Upper lobe of right lung (tissue), 1 donor: ENCODE measurements around the gene ZSCAN2. TPM values are rescaled to one million over a fixed set of nuclear protein-coding genes. Genes with fewer than 3 reads are reported as not detected.

Experiments
- ATAC-seq: fragments of 200-7000 bp; cut with Tn5 transposase; one replicate; pipeline ENCODE4 v1.9.1; 2020; ENCODE audit warnings: mild to moderate bottlenecking, moderate library complexity
- DNase-seq: peaks from one replicate; pipeline ENCODE4 v3.0.0-alpha.2; 2020
- H3K27ac ChIP-seq: fragments of 200-600 bp; one replicate; pipeline ENCODE4 v1.8.0; 2022
- H3K27me3 ChIP-seq: fragments of 200-600 bp; one replicate; pipeline ENCODE4 v1.8.0; 2022; ENCODE audit warnings: mild to moderate bottlenecking
- H3K36me3 ChIP-seq: fragments of 200-600 bp; one replicate; pipeline ENCODE4 v1.8.0; 2022
- H3K4me1 ChIP-seq: fragments of 200-600 bp; one replicate; pipeline ENCODE4 v1.8.0; 2022
- H3K4me3 ChIP-seq: fragments of 200-600 bp; one replicate; pipeline ENCODE4 v1.8.0; 2022; ENCODE audit warnings: mild to moderate bottlenecking
- H3K9me3 ChIP-seq: fragments of 200-600 bp; one replicate; pipeline ENCODE4 v1.8.0; 2022
- intact Hi-C: fragments of 100-400 bp; cut with DNase I; formaldehyde crosslinking; loops from one replicate; pipeline ENCODE4 v1.11.0; 2022
- total RNA-seq: library from RNA; stranded (reverse); fragmentation: NEBNext Ultra II Directional; extraction: Animal tissue kit (Norgen Biotek cat#: 25700); gene quantifications from one replicate; pipeline ENCODE4 v1.2.1, GENCODE V29; 2021
- TF ChIP-seq, protein P1 (sequence below): fragments of 200-600 bp; IDR thresholded peaks from one replicate; pipeline ENCODE4 v1.8.0; 2022; ENCODE audit warnings: antibody characterized with exemption
- donor health status: DM: no; HTN: yes; CAD: no; lungs with severe emphysema.

ZSCAN2 gene
- total RNA-seq, 1 donor from 2014 or later: 5.8 TPM

DNA sequence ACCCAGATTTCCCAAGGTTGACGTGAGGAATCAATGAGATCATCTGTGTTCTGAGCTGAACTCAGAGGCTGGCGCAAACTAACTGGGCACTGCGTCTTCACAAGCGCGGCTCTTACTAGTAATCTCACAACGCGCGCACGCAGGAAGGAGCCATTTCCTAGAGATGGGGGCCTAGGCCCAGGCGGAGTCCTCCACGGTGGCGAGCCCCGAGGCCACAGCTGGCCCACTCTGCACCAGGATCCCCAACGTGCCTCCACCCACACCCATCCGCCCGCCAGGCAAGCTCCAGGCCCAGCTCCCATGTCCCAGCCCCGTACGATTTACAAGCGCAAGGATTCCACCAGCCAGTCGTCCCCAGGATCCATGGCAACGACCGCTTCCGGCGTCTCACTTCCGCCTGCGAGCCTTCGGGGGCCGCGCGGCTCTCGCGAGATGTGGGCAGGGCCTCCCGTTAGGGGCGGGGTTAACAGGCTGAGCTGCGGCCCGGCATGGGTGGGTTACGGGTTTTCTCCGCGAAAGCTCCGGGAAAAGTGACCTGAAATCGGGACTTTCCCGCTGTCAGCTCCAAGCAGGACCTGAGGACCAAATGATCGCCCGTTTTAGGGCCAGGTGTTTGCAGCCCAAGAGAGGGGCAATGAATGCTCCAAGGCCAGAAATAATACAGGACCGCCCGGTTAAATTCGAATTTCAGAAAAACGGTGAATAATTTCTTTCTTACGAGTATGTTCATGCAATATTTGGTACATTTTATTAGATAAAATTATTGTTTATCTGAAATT lies 53.3 kb downstream of the ZSCAN2 start, which contains the start of gene WDR73:
TSS of gene WDR73 (minus strand) at position 374 of the 779 bp plus-strand sequence. CDS start at position 365, 9 bp downstream.
- H3K9me3 ChIP-seq: no peaks in the 10 kb centered on the region
- TF ChIP-seq, protein P1, sequence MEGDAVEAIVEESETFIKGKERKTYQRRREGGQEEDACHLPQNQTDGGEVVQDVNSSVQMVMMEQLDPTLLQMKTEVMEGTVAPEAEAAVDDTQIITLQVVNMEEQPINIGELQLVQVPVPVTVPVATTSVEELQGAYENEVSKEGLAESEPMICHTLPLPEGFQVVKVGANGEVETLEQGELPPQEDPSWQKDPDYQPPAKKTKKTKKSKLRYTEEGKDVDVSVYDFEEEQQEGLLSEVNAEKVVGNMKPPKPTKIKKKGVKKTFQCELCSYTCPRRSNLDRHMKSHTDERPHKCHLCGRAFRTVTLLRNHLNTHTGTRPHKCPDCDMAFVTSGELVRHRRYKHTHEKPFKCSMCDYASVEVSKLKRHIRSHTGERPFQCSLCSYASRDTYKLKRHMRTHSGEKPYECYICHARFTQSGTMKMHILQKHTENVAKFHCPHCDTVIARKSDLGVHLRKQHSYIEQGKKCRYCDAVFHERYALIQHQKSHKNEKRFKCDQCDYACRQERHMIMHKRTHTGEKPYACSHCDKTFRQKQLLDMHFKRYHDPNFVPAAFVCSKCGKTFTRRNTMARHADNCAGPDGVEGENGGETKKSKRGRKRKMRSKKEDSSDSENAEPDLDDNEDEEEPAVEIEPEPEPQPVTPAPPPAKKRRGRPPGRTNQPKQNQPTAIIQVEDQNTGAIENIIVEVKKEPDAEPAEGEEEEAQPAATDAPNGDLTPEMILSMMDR: no peak
- H3K27ac ChIP-seq: peak within 1 kb of the TSS; percentile 92
- H3K36me3 ChIP-seq: peaks cover 39% of the 10 kb centered on the region
- intact Hi-C loops: no loop called here
- ATAC-seq (peak; percentile 90), DNase-seq (peak; percentile 98)
- H3K4me1 ChIP-seq: peaks cover 46% of the 10 kb centered on the region
- peak within 1 kb of the TSS; percentile 95 for H3K4me3 ChIP-seq
- H3K27me3 ChIP-seq: no peaks in the 10 kb centered on the region

DNA sequence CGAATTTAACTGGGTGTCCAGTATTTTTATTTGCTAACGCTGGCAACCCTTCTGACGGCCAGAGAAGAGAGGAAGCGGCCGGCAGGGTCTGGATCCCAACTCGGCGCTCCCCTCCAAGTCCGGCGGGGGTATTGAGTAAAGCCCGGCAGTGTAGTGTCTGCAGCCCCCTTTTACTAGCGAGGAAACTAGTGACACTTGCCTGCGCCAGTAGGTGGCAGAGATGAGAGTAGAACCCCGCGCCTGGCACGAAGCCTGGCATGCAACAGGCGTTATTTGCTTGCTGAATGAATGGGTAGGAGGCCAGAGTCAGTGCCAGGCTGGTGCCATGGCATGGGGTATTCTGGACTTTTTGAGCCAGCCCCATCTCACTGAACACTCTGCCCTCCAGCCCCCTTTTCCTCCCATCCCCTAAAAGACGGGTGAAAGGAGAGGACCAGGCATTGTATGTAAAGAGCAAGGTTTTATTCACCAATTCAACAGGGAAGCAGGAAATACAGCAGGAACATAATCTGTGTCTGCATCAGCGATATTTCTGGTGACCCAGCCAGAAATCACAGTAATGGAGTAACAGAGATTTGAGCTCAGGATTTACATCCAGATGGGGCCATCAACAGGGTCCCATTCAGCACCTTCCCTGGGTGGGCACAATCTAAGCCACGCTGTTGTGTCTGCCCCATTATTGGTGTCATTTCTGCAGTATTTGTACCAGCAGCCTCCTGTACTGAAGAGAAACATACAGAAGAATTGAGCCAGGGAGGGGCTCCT lies 54.1 kb downstream of the ZSCAN2 start:
- Histone ChIP-seq H3K27me3 (no peaks in the 10 kb centered on the region), H3K4me1 (peaks cover 40% of the 10 kb centered on the region), H3K36me3 (peaks cover 31% of the 10 kb centered on the region), H3K9me3 (no peaks in the 10 kb centered on the region), H3K4me3 (peak overlapping the region; percentile 95), H3K27ac (peak overlapping the region; percentile 92)
- peak; percentile 61 for ATAC-seq
- DNase-seq: peak; percentile 89
- TF ChIP-seq, protein P1: peak; percentile 64
- intact Hi-C loops: no loop called here

DNA sequence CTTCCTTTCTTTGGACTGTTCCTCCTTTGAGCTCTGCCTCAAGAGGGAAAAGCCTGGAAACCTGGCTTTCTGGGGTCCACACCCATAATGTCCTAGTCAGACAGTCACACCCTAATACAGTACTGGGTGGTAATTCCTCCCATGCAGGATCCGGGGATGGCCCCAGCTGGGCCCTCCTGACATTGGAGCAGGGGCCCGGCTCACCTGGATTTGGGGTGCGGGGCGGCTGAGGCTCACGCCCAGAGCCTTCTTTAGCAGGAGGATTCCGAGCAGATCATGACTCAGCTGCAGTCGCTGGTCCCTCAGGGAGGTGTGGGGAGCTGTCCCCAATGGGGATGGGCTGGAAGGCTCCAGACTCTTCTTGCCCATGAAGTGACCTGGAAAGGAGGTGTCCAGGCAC lies 56.2 kb downstream of the ZSCAN2 start:
- no peak overlapping the region for H3K27ac ChIP-seq
- intact Hi-C loops: no loop called here
- no peaks in the 10 kb centered on the region for H3K9me3 ChIP-seq
- H3K36me3 ChIP-seq: peaks cover 11% of the 10 kb centered on the region
- TF ChIP-seq, protein P1: no peak
- no peaks in the 10 kb centered on the region for H3K27me3 ChIP-seq
- peaks cover 32% of the 10 kb centered on the region for H3K4me1 ChIP-seq
- H3K4me3 ChIP-seq: no peak overlapping the region
- ATAC-seq (no peak), DNase-seq (no peak)

DNA sequence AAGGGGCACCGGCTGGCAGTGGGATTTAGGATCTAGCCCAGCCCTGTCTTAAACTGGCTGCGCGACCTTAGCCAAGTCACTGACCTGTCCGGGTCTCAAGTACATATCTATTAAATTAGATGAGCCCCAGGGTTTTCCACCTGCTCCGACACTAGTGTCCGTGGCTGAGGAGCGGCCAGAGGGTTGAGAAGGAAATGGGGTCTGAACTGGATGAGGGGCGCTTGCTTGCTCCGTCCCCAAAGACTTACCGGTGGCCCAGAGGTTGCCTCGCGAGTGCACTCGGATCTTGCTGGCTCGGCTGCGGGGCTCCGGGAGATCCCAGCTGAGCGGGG lies 56.9 kb downstream of the ZSCAN2 start:
- intact Hi-C loops: no loop called here
- peak overlapping the region; percentile 77 for H3K27ac ChIP-seq
- H3K36me3 ChIP-seq: peaks cover 4% of the 10 kb centered on the region
- H3K4me1 ChIP-seq: peaks cover 24% of the 10 kb centered on the region
- DNase-seq: no peak
- no peaks in the 10 kb centered on the region for H3K9me3 ChIP-seq
- no peaks in the 10 kb centered on the region for H3K27me3 ChIP-seq
- TF ChIP-seq, protein P1: no peak
- H3K4me3 ChIP-seq: peak overlapping the region; percentile 61
- no peak for ATAC-seq

DNA sequence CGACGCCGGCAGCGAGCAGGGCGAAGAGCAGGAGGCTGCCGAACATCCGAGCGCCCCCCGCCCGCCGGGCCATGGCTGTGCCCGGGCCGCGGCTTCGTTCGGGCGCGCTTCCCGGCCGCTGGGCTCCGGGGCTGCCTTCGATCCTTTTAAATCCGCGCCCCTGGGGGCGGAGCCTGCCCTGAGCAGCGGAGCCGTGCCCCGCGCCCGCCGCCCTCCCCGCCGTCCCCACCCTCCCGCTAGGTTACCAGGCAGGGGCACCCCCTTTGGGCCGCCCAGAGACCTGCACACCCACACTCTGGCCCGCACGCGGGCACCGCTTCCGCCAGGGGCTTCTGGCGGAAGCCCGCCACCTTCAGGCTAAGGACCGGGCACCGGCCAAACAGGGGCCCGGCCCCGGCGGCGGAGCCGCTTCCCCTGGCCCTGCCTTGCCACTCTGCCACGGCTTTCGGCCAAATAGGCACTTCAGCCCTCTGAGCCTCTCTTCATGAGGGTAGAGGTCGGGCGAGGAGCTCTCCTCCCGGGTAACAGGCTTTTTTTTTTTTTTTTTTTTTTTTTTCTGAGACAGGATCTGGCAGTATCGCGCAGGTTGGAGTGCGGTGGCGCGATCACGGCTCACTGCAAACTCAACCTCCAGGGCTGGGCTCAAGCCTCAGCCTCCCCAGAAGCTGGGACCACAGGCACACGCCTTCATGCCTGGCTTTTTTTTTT lies 57.4 kb downstream of the ZSCAN2 start, which contains the start of gene NMB:
TSS of gene NMB (minus strand) at position 120 of the 708 bp plus-strand sequence. CDS start at position 73, 47 bp downstream.
- ATAC-seq: peak; percentile 80
- intact Hi-C loops: no loop called here
- peaks cover 19% of the 10 kb centered on the region for H3K4me1 ChIP-seq
- no peaks in the 10 kb centered on the region for H3K9me3 ChIP-seq
- no peaks in the 10 kb centered on the region for H3K27me3 ChIP-seq
- TF ChIP-seq, protein P1: peak; percentile 55
- H3K27ac ChIP-seq: peak within 1 kb of the TSS; percentile 77
- DNase-seq: peak; percentile 92
- H3K36me3 ChIP-seq: no peaks in the 10 kb centered on the region
- peak within 1 kb of the TSS; percentile 61 for H3K4me3 ChIP-seq
